Stimulated activated CD8-positive, alpha-beta memory T cell treated with anti-CD3 and anti-CD28 coated beads, Interleukin-12 subunit alpha, Interleukin-12 subunit beta, amount 100 ng/mL, for 1 hour (primary cell): ENCODE measurements around the gene VOPP1.

Experiments
- DNase-seq: peaks from one replicate; pipeline ENCODE4 v3.0.0-alpha.2; 2020; ENCODE audit warnings: low read depth

The VOPP1 gene

GRCh38 chr7:55465691-55466090 is 106.6 kb downstream of the VOPP1 start:
- no peak for DNase-seq

GRCh38 chr7:55464422-55464821 is 107.9 kb downstream of the VOPP1 start:
- no peak for DNase-seq

GRCh38 chr7:55463686-55464262 is 108.5 kb downstream of the VOPP1 start:
- DNase-seq, result no peak

GRCh38 chr7:55458351-55458750 is 114.0 kb downstream of the VOPP1 start:
- DNase-seq, result no peak

- no peak for DNase-seq
Observed at GRCh38 chr7:55457801-55458200, 114.5 kb downstream of the VOPP1 start.

GRCh38 chr7:55452971-55453370 is 119.3 kb downstream of the VOPP1 start:
- no peak for DNase-seq

GRCh38 chr7:55449992-55450535 is 122.2 kb downstream of the VOPP1 start:
- no peak for DNase-seq

GRCh38 chr7:55449205-55449991 is 122.9 kb downstream of the VOPP1 start:
- DNase-seq, result no peak

- DNase-seq, result no peak
Observed at GRCh38 chr7:55448526-55448925, 123.8 kb downstream of the VOPP1 start.

- no peak for DNase-seq
Observed at GRCh38 chr7:55444786-55445185, 127.5 kb downstream of the VOPP1 start.

GRCh38 chr7:55441774-55442522 is 130.4 kb downstream of the VOPP1 start:
- no peak for DNase-seq

GRCh38 chr7:55441002-55441401 is 131.3 kb downstream of the VOPP1 start:
- no peak for DNase-seq

- DNase-seq, result no peak
Observed at GRCh38 chr7:55440040-55440690, 132.1 kb downstream of the VOPP1 start.

- no peak for DNase-seq
Observed at GRCh38 chr7:55439627-55440026, 132.7 kb downstream of the VOPP1 start.

- no peak for DNase-seq
Observed at GRCh38 chr7:55438757-55439525, 133.4 kb downstream of the VOPP1 start.

- DNase-seq, result no peak
Observed at GRCh38 chr7:55438085-55438756, 134.1 kb downstream of the VOPP1 start.

- DNase-seq, result no peak
Observed at GRCh38 chr7:55437375-55437774, 134.9 kb downstream of the VOPP1 start.

GRCh38 chr7:55436457-55436856 is 135.8 kb downstream of the VOPP1 start:
- DNase-seq, result no peak

GRCh38 chr7:55435466-55435865 is 136.8 kb downstream of the VOPP1 start:
- DNase-seq, result no peak

GRCh38 chr7:55432939-55433784 is 139.1 kb downstream of the VOPP1 start:
- no peak for DNase-seq
